GM12878 (cell line): ENCODE results near the gene AP1G2. TPM values are rescaled to one million over a fixed set of nuclear protein-coding genes. Genes with fewer than 3 reads are reported as not detected.

Experiments used
- ATAC-seq: fragments of 200-7000 bp; cut with Tn5 transposase; 3 replicates; pipeline ENCODE4 v1.9.1; 2020; ENCODE audit warnings: mild to moderate bottlenecking, moderate library complexity
- BruUV-seq: library from RNA; stranded (reverse); fragments of 400-500 nt; replicated peaks from 2 replicates; lab custom pipeline; 2021; lab: Mats Ljungman, UMichigan
- CTCF ChIA-PET: fragments of 300-600 bp; sonication (Branson Sonifier 250); formaldehyde crosslinking; extraction: SDS; loops from one replicate; lab custom pipeline; 2021; ENCODE audit warnings: inconsistent platforms; lab: Yijun Ruan, JAX
- POLR2A ChIA-PET: fragments of 350-600 bp; formaldehyde crosslinking; extraction: SDS; loops from one replicate; lab custom pipeline; 2021; ENCODE audit warnings: inconsistent platforms; lab: Charles Lee
- RAD21 ChIA-PET: fragments of 300-600 bp; sonication (Branson Sonifier 250); formaldehyde crosslinking; loops from one replicate; lab custom pipeline; 2023; ENCODE audit warnings: antibody characterized with exemption; ENCODE audit not compliant: unreplicated experiment; lab: Charles Lee
- SMC1A ChIA-PET: fragments of 300-600 bp; sonication (Branson Sonifier 250); formaldehyde crosslinking; loops from one replicate; lab custom pipeline; 2023; ENCODE audit not compliant: unreplicated experiment, uncharacterized antibody; lab: Charles Lee
- DNase-seq: peaks from one replicate; pipeline ENCODE4 v3.0.0-alpha.2; 2011; ENCODE audit warnings: low read depth, low spot score
- FAIRE-seq: peaks from 3 replicates; lab custom pipeline; 2011; peaks lifted over from hg19 to GRCh38; lab: Jason Lieb, UNC
- H2AFZ ChIP-seq: 2 replicates; pipeline ENCODE4 v1.6.0; 2011; ENCODE audit warnings: low read depth, low read length, control low read depth; ENCODE audit not compliant: control insufficient read depth
- H3K27ac ChIP-seq: 2 replicates; pipeline ENCODE4 v1.5.1; 2011; ENCODE audit warnings: control low read depth; ENCODE audit not compliant: control insufficient read depth, insufficient read depth
- H3K27me3 ChIP-seq, 2 experiments: replicated peaks in 1 of 2; 2 replicates each; pipeline versions ENCODE4 v1.6.0 to v1.6.1; 2011; ENCODE audit warnings: low read length in 1 of 2; ENCODE audit not compliant: control insufficient read depth in 2 of 2, insufficient read depth in 2 of 2
- H3K36me3 ChIP-seq, 2 experiments: 2 replicates each; pipeline ENCODE4 v1.5.1; 2011; ENCODE audit warnings: low read length in 1 of 2; ENCODE audit not compliant: control insufficient read depth in 2 of 2, insufficient read depth in 2 of 2
- H3K4me1 ChIP-seq: 2 replicates; pipeline ENCODE4 v1.6.1; 2011; ENCODE audit warnings: mild to moderate bottlenecking, low read length, moderate library complexity, mixed read lengths; ENCODE audit not compliant: control insufficient read depth, insufficient read depth
- H3K4me2 ChIP-seq: 2 replicates; pipeline ENCODE4 v1.6.0; 2011; ENCODE audit warnings: control low read depth; ENCODE audit not compliant: control insufficient read depth, insufficient read depth
- H3K4me3 ChIP-seq: fragments of 200-600 bp; sonication (generic); 2 replicates; pipeline ENCODE4 v1.5.1; 2016
- H3K79me2 ChIP-seq: 2 replicates; pipeline ENCODE4 v1.6.0; 2011; ENCODE audit warnings: low read length; ENCODE audit not compliant: control insufficient read depth, insufficient read depth
- H3K9ac ChIP-seq: 2 replicates; pipeline ENCODE4 v1.8.0; 2011; ENCODE audit warnings: low read length, control low read depth, mixed read lengths; ENCODE audit not compliant: control insufficient read depth, insufficient read depth
- H3K9me3 ChIP-seq: replicated peaks from 3 replicates; pipeline ENCODE4 v1.5.1; 2011; ENCODE audit warnings: mild to moderate bottlenecking, low read length; ENCODE audit not compliant: control insufficient read depth, insufficient read depth
- H4K20me1 ChIP-seq: 2 replicates; pipeline ENCODE4 v1.6.0; 2011; ENCODE audit not compliant: control insufficient read depth, insufficient read depth
- CREB1 ChIP-seq: IDR thresholded peaks from 2 replicates; pipeline ENCODE4 v1.6.1; 2012; ENCODE audit warnings: low read depth, mild to moderate bottlenecking, inconsistent platforms
- E2F8 ChIP-seq: fragments of 450-650 bp; IDR thresholded peaks from 2 replicates; pipeline ENCODE4 v1.6.1; 2018; ENCODE audit warnings: mild to moderate bottlenecking, low read depth, moderate library complexity; ENCODE audit not compliant: partially characterized antibody
- ETV6 ChIP-seq, 2 experiments: fragments of 450-650 bp in 1 of 2; IDR thresholded peaks in 1 of 2; conservative IDR thresholded peaks in 1 of 2; 2 replicates each; pipeline ENCODE4 v1.6.1; 2014; ENCODE audit warnings: antibody characterized with exemption in 1 of 2, borderline replicate concordance in 1 of 2, low read depth in 1 of 2, mild to moderate bottlenecking in 1 of 2, moderate library complexity in 1 of 2
- RFX5 ChIP-seq: IDR thresholded peaks from 2 replicates; pipeline ENCODE4 v1.6.1; 2011; ENCODE audit warnings: low read depth, low read length, improper control_type of control experiment
- TCF3 ChIP-seq: IDR thresholded peaks from 2 replicates; pipeline ENCODE4 v1.6.1; 2012; ENCODE audit warnings: low read depth, mild to moderate bottlenecking, low read length, borderline replicate concordance; ENCODE audit not compliant: insufficient read depth
- WGBS: methylation state at CpG from one replicate; pipeline ENCODE4 v1.1.6; 2016; ENCODE audit warnings: low lambda C conversion rate; ENCODE audit not compliant: insufficient replicate concordance, insufficient coverage; ENCODE audit errors: missing lambda C conversion rate; 5-methylcytosine and 5-hydroxymethylcytosine counted together
- in situ Hi-C: fragments of 300-500 bp; cut with MboI; formaldehyde crosslinking; loops from 9 replicates; pipeline ENCODE4 v1.14.3; 2018; ENCODE audit warnings: mixed read lengths
- intact Hi-C: fragments of 100-400 bp; cut with micrococcal nuclease; formaldehyde crosslinking; loops from one replicate; pipeline ENCODE4 v1.14.2; 2022; ENCODE audit not compliant: unreplicated experiment
- polyA plus RNA-seq, 11 experiments: library from polyadenylated mRNA; depleted of rRNA in 4 of 11; unstranded in 6 of 11; stranded (reverse) in 5 of 11; fragments of >200 nt; fragmentation: Nextera tagmentation in 4 of 11; fragmentation: Illumina TruSeq in 1 of 11; extraction: Ambion mirVana in 4 of 11; extraction: Trizol in 1 of 11; gene quantifications; 1 replicate in 1 of 11; 2 replicates in 10 of 11; pipeline versions ENCODE4 v1.2.1 to v1.2.3, GENCODE V29; 2011 to 2016; ENCODE audit warnings: inconsistent platforms in 2 of 11, missing spikeins in 2 of 11, low read depth in 1 of 11
- total RNA-seq, 4 experiments: library from RNA; depleted of rRNA in 3 of 4; stranded (reverse); fragments of >200 nt in 3 of 4; fragmentation: Illumina TruSeq in 1 of 4; extraction: Trizol in 1 of 4; gene quantifications; 2 replicates each; pipeline versions ENCODE4 v1.2.1 to v1.2.3, GENCODE V29; 2013 to 2021

Gene AP1G2
- total and polyA plus RNA-seq, 10 of the 15 experiments (the other 5 are each of a cell fraction or from before 2014, with no cell fraction given), result 41.5 to 146 (median 103) TPM

- TF ChIP-seq ETV6 (conservative IDR thresholded peaks at IDR 0.05 in 1 of 2, IDR thresholded peaks at IDR 0.05 in 1 of 2; ENCODE audit: borderline replicate concordance in 1 of 2, low read depth in 1 of 2) (no peak), CREB1 (no peak)
Observed at GRCh38 chr14:23572524-23572828, 4.9 kb upstream of the AP1G2 start (continued).

- Histone ChIP-seq H2AFZ (no peak overlapping the region), H3K4me1 (peaks cover 12% of the 10 kb centered on the region), H3K4me3 (no peak overlapping the region), H3K36me3 (no peaks in the 10 kb centered on the region), H3K4me2 (no peak overlapping the region), H3K79me2 (peaks cover 4% of the 10 kb centered on the region), H4K20me1 (no peaks in the 10 kb centered on the region), H3K27ac (no peak overlapping the region), H3K9me3 (no peaks in the 10 kb centered on the region), H3K9ac (no peak overlapping the region), H3K27me3 (peaks cover 0 to 2% of the 10 kb centered on the region in 2 experiments; a peak in 2 of 4 replicates)
- TF ChIP-seq ETV6 (conservative IDR thresholded peaks at IDR 0.05 in 1 of 2, IDR thresholded peaks at IDR 0.05 in 1 of 2; ENCODE audit: borderline replicate concordance in 1 of 2, low read depth in 1 of 2), result no peak
- no peak for TF ChIP-seq TCF3
- no peak for TF ChIP-seq E2F8
- TF ChIP-seq RFX5, result no peak
- ChIA-PET RAD21 (no interaction called here), CTCF (interaction anchor here (1.3 to 1.8 kb wide), 5 partner anchors 11 to 94 kb away, joined by 3 to 5 read pairs (median 4); no protein-coding TSS in a partner anchor), SMC1A (no interaction called here), POLR2A (no interaction called here)
- no peak for FAIRE-seq
- no peak for DNase-seq
- no TSS peak for BruUV-seq
- intact Hi-C loops, result no loop called here
- in situ Hi-C loops, result no loop called here
- 55% methylated on average over 14 of the region's 14 CpGs for WGBS
- ATAC-seq, result no peak
Observed at GRCh38 chr14:23571701-23572523, 4.3 kb upstream of the AP1G2 start.
